DND-41 (cell line): Measurements from ENCODE around the gene SEC16B.

ENCODE experiments used
- ATAC-seq: fragments of 200-7000 bp; cut with Tn5 transposase; 3 replicates; pipeline ENCODE4 v1.9.1; 2021; ENCODE audit warnings: low read depth; ENCODE audit not compliant: insufficient read depth
- DNase-seq: peaks from one replicate; pipeline ENCODE4 v3.0.0-alpha.2; 2020
- H2AFZ ChIP-seq: 2 replicates; pipeline ENCODE4 v1.6.0; 2012; ENCODE audit warnings: low read depth, low read length
- H3K27ac ChIP-seq: 2 replicates; pipeline ENCODE4 v1.5.1; 2012; ENCODE audit warnings: low read length, inconsistent platforms
- H3K27me3 ChIP-seq: fragments of 200-600 bp; sonication (generic); 2 replicates; pipeline ENCODE4 v1.6.0; 2012; ENCODE audit warnings: low read length, mild to moderate bottlenecking, inconsistent platforms; ENCODE audit not compliant: insufficient read depth, poor library complexity
- H3K36me3 ChIP-seq: 2 replicates; pipeline ENCODE4 v1.5.1; 2012; ENCODE audit warnings: low read length, inconsistent platforms; ENCODE audit not compliant: insufficient read depth
- H3K4me1 ChIP-seq: 2 replicates; pipeline ENCODE4 v1.5.1; 2012; ENCODE audit warnings: mild to moderate bottlenecking, low read length; ENCODE audit not compliant: insufficient read depth
- H3K4me2 ChIP-seq: 2 replicates; pipeline ENCODE4 v1.6.0; 2012; ENCODE audit warnings: mild to moderate bottlenecking, moderate library complexity, low read length, inconsistent platforms; ENCODE audit not compliant: insufficient read depth
- H3K4me3 ChIP-seq, 2 experiments: fragments of 200-600 bp in 1 of 2; shearing (Covaris generic) in 1 of 2; 2 replicates each; pipeline ENCODE4 v1.5.1; 2012 to 2016; ENCODE audit warnings: inconsistent platforms in 2 of 2, low read length in 2 of 2, mild to moderate bottlenecking in 2 of 2, low read depth in 1 of 2, moderate library complexity in 1 of 2
- H3K79me2 ChIP-seq: 2 replicates; pipeline ENCODE4 v1.6.0; 2012; ENCODE audit warnings: low read length, inconsistent platforms; ENCODE audit not compliant: insufficient read depth
- H3K9ac ChIP-seq: 2 replicates; pipeline ENCODE4 v1.6.0; 2012; ENCODE audit warnings: low read depth, mild to moderate bottlenecking, inconsistent platforms, low read length, moderate library complexity
- H3K9me3 ChIP-seq: 2 replicates; pipeline ENCODE4 v1.5.1; 2012; ENCODE audit warnings: low read length, moderate library complexity, mild to moderate bottlenecking, inconsistent platforms; ENCODE audit not compliant: insufficient read depth, severe bottlenecking
- H4K20me1 ChIP-seq: 2 replicates; pipeline ENCODE4 v1.6.0; 2012; ENCODE audit warnings: low read length; ENCODE audit not compliant: insufficient read depth
- EZH2 ChIP-seq: IDR thresholded peaks from 3 replicates; pipeline ENCODE4 v1.6.1; 2012; ENCODE audit warnings: borderline replicate concordance, low read depth, mild to moderate bottlenecking, moderate library complexity, low read length, inconsistent platforms; ENCODE audit not compliant: severe bottlenecking
- TF ChIP-seq, protein P1 (sequence below): IDR thresholded peaks from 2 replicates; pipeline ENCODE4 v1.5.1; 2012; ENCODE audit warnings: borderline replicate concordance, low read length, moderate library complexity, mild to moderate bottlenecking; ENCODE audit not compliant: poor library complexity, severe bottlenecking; ENCODE audit errors: extremely low read depth

The SEC16B gene

DNA sequence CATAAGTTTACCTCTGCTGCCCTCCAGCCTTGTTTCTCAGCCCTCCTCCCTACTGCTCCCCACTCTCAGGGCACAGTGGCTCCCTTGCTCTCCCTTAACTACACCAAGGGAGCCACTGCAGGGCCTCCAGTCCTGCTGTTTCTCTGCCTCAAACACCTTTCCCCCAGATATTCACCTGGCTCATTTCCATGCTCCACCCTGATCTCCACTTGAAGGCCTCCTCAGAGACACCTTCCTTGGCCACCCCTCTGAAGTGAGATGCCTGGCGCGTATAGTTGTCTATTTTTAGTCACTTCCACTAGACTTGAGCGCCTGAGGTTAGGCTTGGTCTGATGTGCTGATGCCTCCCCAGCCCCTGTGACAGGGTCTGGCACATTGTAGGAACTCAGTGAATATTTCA is 34.9 kb downstream of the SEC16B start:
- H3K27ac ChIP-seq = no peak overlapping the region
- DNase-seq (no peak), ATAC-seq (no peak)
- H2AFZ ChIP-seq = no peak overlapping the region
- no peaks in the 10 kb centered on the region for H4K20me1 ChIP-seq
- no peak overlapping the region for H3K9ac ChIP-seq
- no peaks in the 10 kb centered on the region for H3K4me1 ChIP-seq
- no peak overlapping the region for H3K4me2 ChIP-seq
- TF ChIP-seq, protein P1, sequence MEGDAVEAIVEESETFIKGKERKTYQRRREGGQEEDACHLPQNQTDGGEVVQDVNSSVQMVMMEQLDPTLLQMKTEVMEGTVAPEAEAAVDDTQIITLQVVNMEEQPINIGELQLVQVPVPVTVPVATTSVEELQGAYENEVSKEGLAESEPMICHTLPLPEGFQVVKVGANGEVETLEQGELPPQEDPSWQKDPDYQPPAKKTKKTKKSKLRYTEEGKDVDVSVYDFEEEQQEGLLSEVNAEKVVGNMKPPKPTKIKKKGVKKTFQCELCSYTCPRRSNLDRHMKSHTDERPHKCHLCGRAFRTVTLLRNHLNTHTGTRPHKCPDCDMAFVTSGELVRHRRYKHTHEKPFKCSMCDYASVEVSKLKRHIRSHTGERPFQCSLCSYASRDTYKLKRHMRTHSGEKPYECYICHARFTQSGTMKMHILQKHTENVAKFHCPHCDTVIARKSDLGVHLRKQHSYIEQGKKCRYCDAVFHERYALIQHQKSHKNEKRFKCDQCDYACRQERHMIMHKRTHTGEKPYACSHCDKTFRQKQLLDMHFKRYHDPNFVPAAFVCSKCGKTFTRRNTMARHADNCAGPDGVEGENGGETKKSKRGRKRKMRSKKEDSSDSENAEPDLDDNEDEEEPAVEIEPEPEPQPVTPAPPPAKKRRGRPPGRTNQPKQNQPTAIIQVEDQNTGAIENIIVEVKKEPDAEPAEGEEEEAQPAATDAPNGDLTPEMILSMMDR = no peak
- TF ChIP-seq EZH2 = no peak
- no peaks in the 10 kb centered on the region for H3K79me2 ChIP-seq
- H3K4me3 ChIP-seq = no peak overlapping the region
- H3K36me3 ChIP-seq = no peaks in the 10 kb centered on the region
- H3K27me3 ChIP-seq = no peaks in the 10 kb centered on the region
- H3K9me3 ChIP-seq = no peaks in the 10 kb centered on the region

DNA sequence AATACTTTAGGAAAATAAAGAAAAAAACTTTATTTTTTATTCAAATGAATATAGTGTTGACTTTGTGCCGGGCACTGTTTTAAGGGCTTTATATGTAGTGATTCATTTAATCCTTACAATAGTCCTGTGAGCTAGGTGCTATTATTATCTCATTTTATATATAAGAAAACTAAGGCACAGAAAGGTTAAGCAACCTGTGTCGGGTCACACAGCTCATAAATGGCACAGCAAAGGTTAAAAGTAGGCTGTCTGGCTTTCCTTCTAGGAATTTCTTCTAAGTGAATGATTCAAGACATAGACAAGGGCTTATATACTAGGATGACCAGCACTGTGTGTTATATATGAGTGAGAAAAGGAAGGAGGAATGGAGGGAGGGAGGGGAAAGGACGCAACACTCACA is 35.4 kb downstream of the SEC16B start:
- DNase-seq (no peak), ATAC-seq (no peak)
- H3K9me3 ChIP-seq = no peaks in the 10 kb centered on the region
- no peak for TF ChIP-seq EZH2
- TF ChIP-seq, protein P1 = no peak
- no peak overlapping the region for H3K4me3 ChIP-seq
- H3K79me2 ChIP-seq = no peaks in the 10 kb centered on the region
- no peaks in the 10 kb centered on the region for H4K20me1 ChIP-seq
- no peaks in the 10 kb centered on the region for H3K36me3 ChIP-seq
- H3K27ac ChIP-seq = no peak overlapping the region
- no peaks in the 10 kb centered on the region for H3K27me3 ChIP-seq
- H3K4me2 ChIP-seq = no peak overlapping the region
- no peaks in the 10 kb centered on the region for H3K4me1 ChIP-seq
- H2AFZ ChIP-seq = no peak overlapping the region
- H3K9ac ChIP-seq = no peak overlapping the region

DNA sequence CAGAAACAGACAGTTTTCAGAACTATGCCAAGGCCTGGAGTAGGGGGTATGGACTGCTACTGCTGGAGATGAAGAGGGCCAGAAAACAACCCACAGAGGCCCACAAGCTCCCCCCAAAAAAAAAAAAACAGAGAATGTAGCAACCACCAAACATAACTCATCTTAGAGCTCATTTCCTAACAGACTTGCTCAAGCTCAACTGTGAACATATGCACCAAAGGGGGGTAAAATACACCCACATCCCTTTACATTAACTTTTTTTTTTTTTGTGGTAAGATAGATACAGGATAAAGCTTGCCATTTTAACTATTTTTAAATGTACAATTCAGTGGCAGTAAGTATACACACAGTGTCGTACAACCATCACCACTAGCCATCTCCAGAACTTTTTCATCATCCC is 36.0 kb downstream of the SEC16B start:
- H3K36me3 ChIP-seq = no peaks in the 10 kb centered on the region
- H3K27ac ChIP-seq = no peak overlapping the region
- DNase-seq = no peak
- no peaks in the 10 kb centered on the region for H3K27me3 ChIP-seq
- no peak overlapping the region for H2AFZ ChIP-seq
- TF ChIP-seq EZH2 = no peak
- TF ChIP-seq, protein P1 = no peak
- no peak overlapping the region for H3K9ac ChIP-seq
- no peaks in the 10 kb centered on the region for H3K79me2 ChIP-seq
- H3K9me3 ChIP-seq = no peaks in the 10 kb centered on the region
- H3K4me2 ChIP-seq = no peak overlapping the region
- no peaks in the 10 kb centered on the region for H3K4me1 ChIP-seq
- H4K20me1 ChIP-seq = no peaks in the 10 kb centered on the region
- H3K4me3 ChIP-seq = no peak overlapping the region
- ATAC-seq = no peak

DNA sequence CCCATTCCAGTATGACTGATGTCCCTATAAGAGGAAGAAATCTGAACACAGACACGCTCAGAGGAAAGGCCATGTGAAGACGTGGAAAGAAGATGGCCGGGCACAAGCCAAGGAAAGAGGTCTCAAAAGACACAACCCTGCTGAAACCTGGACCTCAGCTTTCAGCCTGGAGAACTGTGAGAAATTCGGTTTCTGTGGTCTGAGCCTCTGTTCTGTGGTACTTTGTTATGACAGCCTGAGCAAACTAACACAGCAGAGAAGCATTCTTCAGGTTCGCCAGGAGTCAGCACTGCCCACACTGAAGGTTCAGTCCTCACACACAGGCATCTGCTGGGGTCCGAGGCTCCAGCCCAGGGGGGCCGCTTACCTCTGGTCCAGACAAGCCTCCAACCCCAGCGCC is 37.7 kb downstream of the SEC16B start:
- Histone ChIP-seq H3K4me3 (no peak overlapping the region), H3K27me3 (no peaks in the 10 kb centered on the region), H3K4me2 (no peak overlapping the region), H2AFZ (no peak overlapping the region), H4K20me1 (no peaks in the 10 kb centered on the region), H3K79me2 (no peaks in the 10 kb centered on the region), H3K9me3 (no peaks in the 10 kb centered on the region), H3K27ac (no peak overlapping the region), H3K4me1 (no peaks in the 10 kb centered on the region), H3K9ac (no peak overlapping the region), H3K36me3 (no peaks in the 10 kb centered on the region)
- ATAC-seq (no peak), DNase-seq (no peak)
- TF ChIP-seq, protein P1 = no peak
- no peak for TF ChIP-seq EZH2
